Type B pancreatic cell (in vitro differentiated cells): Measurements from ENCODE around the gene WDR6. TPM values are rescaled to one million over a fixed set of nuclear protein-coding genes. Genes with fewer than 3 reads are reported as not detected.

Experiments
- DNase-seq: peaks from one replicate; pipeline ENCODE4 v3.0.0; 2021; ENCODE audit warnings: mixed read lengths; ENCODE audit not compliant: unreplicated experiment; ENCODE audit errors: extremely low spot score
- H3K27ac Mint-ChIP-seq: 2 replicates; pipeline ENCODE4 v1.8.0; 2021; ENCODE audit warnings: mild to moderate bottlenecking, mixed read lengths
- H3K27me3 Mint-ChIP-seq: 2 replicates; pipeline ENCODE4 v1.8.0; 2021; ENCODE audit warnings: mixed read lengths
- H3K36me3 Mint-ChIP-seq: 2 replicates; pipeline ENCODE4 v1.8.0; 2021; ENCODE audit warnings: mixed read lengths
- H3K4me1 Mint-ChIP-seq: one replicate; pipeline ENCODE4 v1.8.0; 2021; ENCODE audit warnings: mixed read lengths; ENCODE audit not compliant: unreplicated experiment
- H3K4me3 Mint-ChIP-seq: 2 replicates; pipeline ENCODE4 v1.8.0; 2021; ENCODE audit warnings: mild to moderate bottlenecking, mixed read lengths
- H3K9me3 Mint-ChIP-seq: 2 replicates; pipeline ENCODE4 v1.8.0; 2021; ENCODE audit warnings: mixed read lengths
- total RNA-seq: library from RNA; stranded (reverse); gene quantifications from 2 replicates; pipeline ENCODE4 v1.2.1, GENCODE V29; 2021; ENCODE audit warnings: low replicate concordance
- TF ChIP-seq, protein P1 (sequence below): fragments of 200-600 bp; sonication (generic); conservative IDR thresholded peaks from 2 replicates; pipeline ENCODE4 v1.5.0; 2021; ENCODE audit warnings: antibody characterized with exemption, mild to moderate bottlenecking

Gene WDR6
- total RNA-seq, 1 donor from 2014 or later: 334 TPM

- H3K9me3 Mint-ChIP-seq: no peaks in the 10 kb centered on the region
- no peaks in the 10 kb centered on the region for H3K27me3 Mint-ChIP-seq
- TF ChIP-seq, protein P1, sequence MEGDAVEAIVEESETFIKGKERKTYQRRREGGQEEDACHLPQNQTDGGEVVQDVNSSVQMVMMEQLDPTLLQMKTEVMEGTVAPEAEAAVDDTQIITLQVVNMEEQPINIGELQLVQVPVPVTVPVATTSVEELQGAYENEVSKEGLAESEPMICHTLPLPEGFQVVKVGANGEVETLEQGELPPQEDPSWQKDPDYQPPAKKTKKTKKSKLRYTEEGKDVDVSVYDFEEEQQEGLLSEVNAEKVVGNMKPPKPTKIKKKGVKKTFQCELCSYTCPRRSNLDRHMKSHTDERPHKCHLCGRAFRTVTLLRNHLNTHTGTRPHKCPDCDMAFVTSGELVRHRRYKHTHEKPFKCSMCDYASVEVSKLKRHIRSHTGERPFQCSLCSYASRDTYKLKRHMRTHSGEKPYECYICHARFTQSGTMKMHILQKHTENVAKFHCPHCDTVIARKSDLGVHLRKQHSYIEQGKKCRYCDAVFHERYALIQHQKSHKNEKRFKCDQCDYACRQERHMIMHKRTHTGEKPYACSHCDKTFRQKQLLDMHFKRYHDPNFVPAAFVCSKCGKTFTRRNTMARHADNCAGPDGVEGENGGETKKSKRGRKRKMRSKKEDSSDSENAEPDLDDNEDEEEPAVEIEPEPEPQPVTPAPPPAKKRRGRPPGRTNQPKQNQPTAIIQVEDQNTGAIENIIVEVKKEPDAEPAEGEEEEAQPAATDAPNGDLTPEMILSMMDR: peak; percentile 22
- no peak overlapping the region for H3K27ac Mint-ChIP-seq
- no peak overlapping the region for H3K4me3 Mint-ChIP-seq
- no peak for DNase-seq
- peaks cover 6% of the 10 kb centered on the region for H3K4me1 Mint-ChIP-seq
- H3K36me3 Mint-ChIP-seq: no peaks in the 10 kb centered on the region
Measured at GRCh38 chr3:49001155-49001554, 6.0 kb upstream of the WDR6 start.

- Mint-ChIP-seq H3K4me1 (peaks cover 22% of the 10 kb centered on the region), H3K9me3 (no peaks in the 10 kb centered on the region), H3K27me3 (no peaks in the 10 kb centered on the region), H3K36me3 (peaks cover 11% of the 10 kb centered on the region), H3K4me3 (no peak overlapping the region), H3K27ac (peak overlapping the region; percentile 23)
- TF ChIP-seq, protein P1: no peak
- no peak for DNase-seq
Measured at GRCh38 chr3:49004352-49005302, 2.6 kb upstream of the WDR6 start.

- no peaks in the 10 kb centered on the region for H3K9me3 Mint-ChIP-seq
- TF ChIP-seq, protein P1: no peak
- peaks cover 11% of the 10 kb centered on the region for H3K36me3 Mint-ChIP-seq
- DNase-seq: no peak
- peaks cover 19% of the 10 kb centered on the region for H3K4me1 Mint-ChIP-seq
- H3K4me3 Mint-ChIP-seq: no peak overlapping the region
- no peaks in the 10 kb centered on the region for H3K27me3 Mint-ChIP-seq
- peak overlapping the region; percentile 23 for H3K27ac Mint-ChIP-seq
Measured at GRCh38 chr3:49005303-49005680, 1.9 kb upstream of the WDR6 start.

DNA sequence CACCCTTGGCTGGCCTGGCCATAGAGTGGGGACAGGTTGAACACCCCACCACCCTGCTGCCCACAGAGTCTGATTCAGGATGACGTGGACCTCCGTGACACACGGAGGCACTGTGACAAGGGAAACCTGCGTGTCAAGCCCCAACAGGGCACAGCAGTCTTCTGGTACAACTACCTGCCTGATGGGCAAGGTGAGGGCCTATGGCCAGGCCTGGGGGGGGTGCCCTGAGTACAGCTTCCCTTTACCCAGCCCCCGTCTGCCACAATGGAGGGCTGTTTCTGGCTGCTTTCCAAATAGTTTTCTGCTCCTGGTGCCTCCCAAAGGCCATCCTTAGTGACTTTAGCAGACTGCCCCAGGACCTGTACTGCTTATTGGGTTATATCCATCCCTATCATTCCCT lies 1.2 kb upstream of the WDR6 start:
- H3K36me3 Mint-ChIP-seq: peaks cover 11% of the 10 kb centered on the region
- no peaks in the 10 kb centered on the region for H3K27me3 Mint-ChIP-seq
- TF ChIP-seq, protein P1: no peak
- no peak for DNase-seq
- peak overlapping the region; percentile 100 for H3K27ac Mint-ChIP-seq
- H3K9me3 Mint-ChIP-seq: no peaks in the 10 kb centered on the region
- peaks cover 19% of the 10 kb centered on the region for H3K4me1 Mint-ChIP-seq
- peak overlapping the region; percentile 100 for H3K4me3 Mint-ChIP-seq

DNA sequence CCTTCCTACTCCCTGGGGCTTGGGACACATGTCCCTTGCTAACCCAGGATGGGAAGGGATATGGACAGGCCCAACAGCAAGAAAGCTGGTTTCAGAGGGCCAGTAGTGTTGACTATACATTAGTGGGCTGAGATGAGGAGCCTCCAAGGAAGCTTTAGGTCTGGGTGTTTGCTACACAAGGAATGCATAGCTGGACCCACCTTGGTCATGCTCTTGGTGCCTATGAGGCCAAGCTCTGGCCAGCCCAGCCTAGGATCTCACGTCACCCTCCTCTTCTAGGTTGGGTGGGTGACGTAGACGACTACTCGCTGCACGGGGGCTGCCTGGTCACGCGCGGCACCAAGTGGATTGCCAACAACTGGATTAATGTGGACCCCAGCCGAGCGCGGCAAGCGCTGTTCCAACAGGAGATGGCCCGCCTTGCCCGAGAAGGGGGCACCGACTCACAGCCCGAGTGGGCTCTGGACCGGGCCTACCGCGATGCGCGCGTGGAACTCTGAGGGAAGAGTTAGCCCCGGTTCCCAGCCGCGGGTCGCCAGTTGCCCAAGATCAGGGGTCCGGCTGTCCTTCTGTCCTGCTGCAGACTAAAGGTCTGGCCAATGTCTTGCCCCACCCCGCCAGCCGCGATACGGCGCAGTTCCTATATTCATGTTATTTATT lies 653 bp upstream of the WDR6 start:
- no peaks in the 10 kb centered on the region for H3K27me3 Mint-ChIP-seq
- no peaks in the 10 kb centered on the region for H3K9me3 Mint-ChIP-seq
- peaks cover 19% of the 10 kb centered on the region for H3K4me1 Mint-ChIP-seq
- no peak for DNase-seq
- H3K4me3 Mint-ChIP-seq: peak overlapping the region; percentile 100
- H3K36me3 Mint-ChIP-seq: peaks cover 11% of the 10 kb centered on the region
- H3K27ac Mint-ChIP-seq: peak overlapping the region; percentile 100
- TF ChIP-seq, protein P1: no peak
